Tibial artery (tissue), 4 donors: ENCODE data around the gene NANP.
"Not testable (repeated sequence)": the region's sequence is repeated elsewhere in the genome, so short reads cannot be mapped to it uniquely, and the experiment has no call there.

Experiments used
- DNase-seq, 2 donors: peaks; one replicate each; pipeline ENCODE4 v3.0.0-alpha.2; 2019
- H3K27ac ChIP-seq, 2 donors: fragments of 200-600 bp; sonication (generic) in 1 of 2; 1 replicate in 1 of 2; 2 replicates in 1 of 2; pipeline ENCODE4 v1.5.1; 2018 to 2019; ENCODE audit warnings: mild to moderate bottlenecking in 1 of 2
- H3K27me3 ChIP-seq, 2 donors: fragments of 200-600 bp; sonication (generic) in 1 of 2; one replicate each; pipeline versions ENCODE4 v1.5.1 to v1.6.0; 2016 to 2019
- H3K36me3 ChIP-seq, 3 donors: fragments of 200-600 bp; sonication (generic) in 2 of 3; one replicate each; pipeline ENCODE4 v1.5.1; 2016 to 2019; ENCODE audit warnings: mild to moderate bottlenecking in 2 of 3
- H3K4me1 ChIP-seq, 4 donors: fragments of 200-600 bp; sonication (generic) in 2 of 4; 1 replicate in 3 of 4; 2 replicates in 1 of 4; pipeline ENCODE4 v1.5.1; 2016 to 2019
- H3K4me3 ChIP-seq, 2 donors: fragments of 200-600 bp; sonication (generic) in 1 of 2; 1 replicate in 1 of 2; 2 replicates in 1 of 2; pipeline ENCODE4 v1.5.1; 2018 to 2019; ENCODE audit warnings: mild to moderate bottlenecking in 2 of 2
- H3K9me3 ChIP-seq, 3 donors: fragments of 200-600 bp; sonication (generic) in 1 of 3; one replicate each; pipeline ENCODE4 v1.5.1; 2016 to 2019
- CTCF ChIP-seq, 2 experiments: fragments of 200-600 bp in 1 of 2; fragments of 450-650 bp in 1 of 2; IDR thresholded peaks; one replicate each; pipeline ENCODE4 v1.5.1; 2017 to 2019; ENCODE audit warnings: antibody characterized with exemption in 2 of 2, mild to moderate bottlenecking in 1 of 2, moderate library complexity in 1 of 2
- intact Hi-C: fragments of 100-400 bp; cut with DNase I; formaldehyde crosslinking; loops from one replicate; pipeline ENCODE4 v1.15.0; 2023; ENCODE audit warnings: low total_unique reads

Gene NANP

DNA sequence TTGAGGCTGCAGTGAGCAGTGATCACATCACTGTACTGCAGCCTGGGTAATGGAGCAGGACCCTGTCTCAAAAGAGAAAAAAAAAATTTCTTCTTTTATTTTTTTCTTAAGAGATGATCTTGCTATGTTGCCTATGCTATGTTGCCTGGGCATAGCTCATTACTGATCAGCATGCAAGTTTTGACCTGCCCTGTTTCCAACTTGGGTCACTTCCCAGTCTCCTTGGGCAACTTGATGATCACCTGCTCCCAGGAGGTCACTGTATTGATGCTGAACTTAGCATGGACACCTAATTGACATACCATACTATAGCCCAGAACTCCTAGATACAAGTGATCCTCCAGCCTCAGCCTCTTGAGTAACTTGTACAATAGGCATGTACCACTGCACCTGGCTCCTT is 30.7 kb upstream of the NANP start:
- H3K4me1 ChIP-seq = no peaks in the 10 kb centered on the region
- H3K9me3 ChIP-seq = no peaks in the 10 kb centered on the region
- TF ChIP-seq CTCF (IDR thresholded peaks at IDR 0.05) = no peak
- peaks cover 0 to 4% (median 0%) of the 10 kb centered on the region in 3 donors for H3K36me3 ChIP-seq
- no peaks in the 10 kb centered on the region for H3K27me3 ChIP-seq
- H3K4me3 ChIP-seq = no peak overlapping the region
- DNase-seq = no peak
- intact Hi-C loops = no loop called here
- no peak overlapping the region for H3K27ac ChIP-seq

DNA sequence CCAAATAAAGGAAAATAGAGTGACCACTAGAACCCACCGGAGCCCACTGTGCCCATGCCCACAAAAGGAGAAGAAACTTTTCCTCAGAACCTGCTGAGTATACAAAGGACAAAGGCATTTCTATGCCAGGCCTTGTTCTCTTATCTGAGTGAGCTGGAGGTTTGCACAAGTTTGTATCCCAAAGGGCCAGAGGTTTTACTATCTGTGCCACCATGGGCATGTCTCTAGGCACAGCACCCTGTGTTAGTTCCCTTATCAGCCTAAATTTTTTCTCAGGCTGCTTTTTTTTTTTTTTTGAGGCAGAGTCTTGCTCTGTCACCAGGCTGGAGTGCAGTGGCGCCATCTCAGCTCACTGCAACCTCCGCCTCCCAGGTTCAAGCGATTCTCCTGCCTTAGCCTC is 29.1 kb upstream of the NANP start:
- H3K36me3 ChIP-seq, H3K4me1 ChIP-seq, DNase-seq, H3K27ac ChIP-seq, H3K27me3 ChIP-seq, H3K4me3 ChIP-seq, intact Hi-C loops, H3K9me3 ChIP-seq: not testable (repeated sequence)

DNA sequence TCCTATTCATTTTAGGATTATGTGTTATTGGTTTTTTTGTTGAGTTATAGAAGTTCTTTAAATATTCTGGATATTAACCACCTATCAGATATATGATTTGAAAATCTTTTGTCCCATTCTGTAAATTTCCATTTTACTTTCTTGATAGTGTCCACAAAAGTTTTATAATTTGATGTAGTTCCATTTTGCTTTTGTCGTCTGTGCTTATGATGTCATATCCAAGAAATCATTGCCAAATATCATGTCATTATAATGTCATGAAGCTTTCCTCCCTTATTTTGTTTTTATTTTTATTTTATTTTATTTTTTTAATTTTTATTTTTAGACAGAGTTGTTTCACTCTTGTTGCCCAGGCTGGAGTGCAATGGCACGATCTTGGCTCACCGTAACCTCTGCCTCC is 21.0 kb upstream of the NANP start:
- DNase-seq = no peak
- intact Hi-C loops = no loop called here
- Histone ChIP-seq H3K4me3 (no peak overlapping the region), H3K9me3 (no peaks in the 10 kb centered on the region), H3K27me3 (no peaks in the 10 kb centered on the region), H3K27ac (no peak overlapping the region), H3K4me1 (no peaks in the 10 kb centered on the region), H3K36me3 (peaks cover 14 to 47% (median 16%) of the 10 kb centered on the region in 3 donors)
- no peak for TF ChIP-seq CTCF (IDR thresholded peaks at IDR 0.05)

DNA sequence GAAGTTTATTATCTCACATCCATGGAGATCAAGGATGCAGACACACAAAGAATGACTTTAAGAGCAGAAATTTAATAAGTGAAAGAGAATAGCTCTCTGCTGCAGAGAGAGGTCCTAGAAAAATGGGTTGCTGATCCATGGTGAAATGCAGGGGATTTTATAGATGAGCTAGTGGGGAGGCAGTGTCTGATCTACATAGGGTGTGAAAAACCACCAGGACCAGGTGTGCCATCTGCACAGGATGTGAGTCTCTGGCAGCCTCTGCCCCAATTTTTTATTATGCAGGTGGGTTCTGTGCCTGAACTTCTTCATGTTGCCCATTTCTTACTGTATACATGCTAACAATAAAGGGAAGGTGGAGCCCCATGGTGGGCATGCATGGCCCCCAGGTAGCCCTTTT is 19.9 kb upstream of the NANP start:
- no peak for TF ChIP-seq CTCF (IDR thresholded peaks at IDR 0.05)
- Histone ChIP-seq H3K36me3 (peaks cover 14 to 47% (median 16%) of the 10 kb centered on the region in 3 donors), H3K4me1 (no peaks in the 10 kb centered on the region), H3K9me3 (no peaks in the 10 kb centered on the region), H3K27me3 (no peaks in the 10 kb centered on the region), H3K4me3 (no peak overlapping the region), H3K27ac (no peak overlapping the region)
- no peak for DNase-seq
- intact Hi-C loops = no loop called here

GRCh38 chr20:25637247-25637646 is 13.4 kb upstream of the NANP start:
- TF ChIP-seq CTCF (IDR thresholded peaks at IDR 0.05) = no peak

GRCh38 chr20:25632940-25633790 is 9.4 kb upstream of the NANP start:
- intact Hi-C loops = no loop called here
- DNase-seq = no peak
- TF ChIP-seq CTCF (IDR thresholded peaks at IDR 0.05) = no peak
- Histone ChIP-seq H3K27ac (no peak overlapping the region), H3K9me3 (no peaks in the 10 kb centered on the region), H3K4me3 (no peak overlapping the region), H3K27me3 (no peaks in the 10 kb centered on the region), H3K4me1 (no peaks in the 10 kb centered on the region), H3K36me3 (peaks cover 6 to 11% (median 6%) of the 10 kb centered on the region in 3 donors)

More at GRCh38 chr20:25637247-25637646, 13.4 kb upstream of the NANP start:
- Histone ChIP-seq H3K27me3 (no peaks in the 10 kb centered on the region), H3K27ac (no peak overlapping the region), H3K4me3 (no peak overlapping the region), H3K4me1 (no peaks in the 10 kb centered on the region), H3K9me3 (no peaks in the 10 kb centered on the region), H3K36me3 (peaks cover 6 to 11% (median 6%) of the 10 kb centered on the region in 3 donors)
- intact Hi-C loops = no loop called here
- DNase-seq = no peak

- H3K27me3 ChIP-seq, intact Hi-C loops, H3K27ac ChIP-seq, H3K4me1 ChIP-seq, DNase-seq, H3K4me3 ChIP-seq, H3K9me3 ChIP-seq, H3K36me3 ChIP-seq: not testable (repeated sequence)
These were observed 6.8 kb upstream of the NANP start for GRCh38 chr20:25630615-25631014.
